ENCODE results near the gene ARHGAP10.

The ARHGAP10 gene

DNA sequence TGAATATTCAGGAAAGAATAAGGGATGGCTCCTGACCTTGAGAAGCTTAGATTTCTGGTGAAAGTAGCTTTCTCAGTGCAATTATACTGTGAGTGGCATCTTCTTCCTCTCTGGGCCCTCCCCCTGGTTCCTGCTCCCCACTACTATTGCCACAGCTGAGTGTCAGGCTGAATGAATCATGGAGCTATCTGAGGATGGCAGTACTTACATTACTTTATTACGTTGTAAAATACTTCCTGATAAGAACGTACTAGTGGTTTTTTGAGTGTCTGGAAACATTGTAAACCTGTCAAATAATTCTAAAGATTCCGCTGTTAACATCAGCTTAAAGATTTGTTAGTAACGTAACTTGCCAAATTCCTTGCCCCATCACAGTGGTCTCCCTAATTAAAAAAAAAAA lies 36.2 kb downstream of the ARHGAP10 start:
- DNase-seq (ENCODE audit: low read depth in 3 of 3): no peak

DNA sequence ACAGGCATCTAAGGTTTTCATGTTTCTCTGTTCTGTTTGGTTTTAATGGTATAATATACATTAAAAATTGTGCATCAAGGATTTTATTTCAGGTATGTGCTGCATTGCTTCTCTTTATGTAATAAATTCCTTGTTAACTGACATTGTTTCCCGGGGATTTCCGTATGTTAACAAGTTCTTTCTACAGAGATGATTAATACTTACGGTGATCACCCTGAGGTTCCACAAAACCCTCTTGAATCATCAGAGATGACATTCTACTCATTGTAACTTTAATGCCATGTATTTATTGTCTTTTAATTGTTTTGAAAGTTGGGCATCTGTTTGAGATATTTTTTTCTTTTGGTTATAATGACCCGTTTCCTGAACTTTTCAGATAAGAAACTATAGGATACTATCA lies 37.5 kb downstream of the ARHGAP10 start:
- no peak for DNase-seq (ENCODE audit: low read depth in 3 of 3)

DNA sequence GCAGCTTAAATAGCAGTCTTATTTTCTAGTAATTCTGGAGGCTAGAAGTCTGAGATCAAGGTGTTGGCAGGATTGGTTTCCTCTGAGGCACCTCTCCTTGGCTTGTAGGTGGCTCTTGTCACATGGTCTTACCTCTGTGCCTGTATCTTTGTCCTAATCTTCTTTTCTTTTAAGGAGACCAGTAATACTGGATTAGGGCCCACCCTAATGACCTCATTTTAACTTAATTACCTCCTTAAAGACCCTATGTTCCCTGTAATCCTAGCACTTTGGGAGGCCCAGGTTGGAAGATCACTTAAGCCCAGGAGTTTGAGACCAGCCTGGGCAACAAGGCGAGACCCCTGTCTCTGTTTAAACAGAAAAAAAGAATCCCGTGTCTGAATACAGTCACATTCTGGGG lies 38.9 kb downstream of the ARHGAP10 start:
- DNase-seq (ENCODE audit: low read depth in 3 of 3): no peak

DNA sequence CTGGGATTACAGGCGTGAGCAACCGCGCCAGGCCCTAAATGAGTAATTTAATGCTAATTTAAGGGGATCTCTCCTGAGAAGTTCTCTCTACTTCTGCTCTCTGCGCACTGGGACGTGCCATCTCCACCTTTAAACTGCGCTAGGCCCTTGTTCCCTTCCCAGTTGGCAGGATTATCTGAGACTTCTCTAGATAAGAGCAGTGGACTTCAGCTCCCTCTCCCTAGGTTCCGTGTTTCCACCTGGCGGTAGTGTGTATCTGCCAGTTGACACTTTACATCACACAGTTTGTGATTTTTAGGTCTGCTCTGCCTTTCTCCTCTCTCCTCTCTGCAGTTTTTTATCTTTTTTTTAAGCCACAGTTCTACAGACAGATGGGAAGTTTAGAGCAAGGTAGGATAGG lies 40.2 kb downstream of the ARHGAP10 start:
- DNase-seq (ENCODE audit: low read depth in 3 of 3): no peak

DNA sequence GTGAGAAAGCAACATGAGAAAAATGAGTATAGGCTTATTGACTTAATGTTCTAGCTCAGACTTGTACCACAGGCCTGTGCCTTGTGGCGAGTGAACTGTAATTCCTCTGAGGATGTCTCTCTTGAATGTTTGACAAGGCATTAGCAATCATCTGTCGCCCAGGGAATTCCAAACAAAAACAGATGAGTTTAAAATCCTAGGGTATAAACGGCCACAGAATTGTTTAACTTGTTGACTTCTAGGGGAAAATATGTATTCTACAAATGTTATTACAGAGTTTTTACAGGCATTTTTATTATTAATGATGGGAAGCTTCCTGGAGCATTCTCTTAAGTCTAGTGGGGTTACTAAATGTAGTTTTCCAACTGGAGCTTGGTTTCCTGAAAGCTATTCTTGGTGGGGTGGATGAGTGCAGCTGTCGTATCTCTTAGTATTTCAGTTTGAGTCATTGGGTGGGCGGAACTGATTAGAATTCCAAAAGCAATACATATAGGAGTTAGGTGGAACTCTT lies 40.6 kb downstream of the ARHGAP10 start:
- no peak for DNase-seq (ENCODE audit: low read depth in 3 of 3)

DNA sequence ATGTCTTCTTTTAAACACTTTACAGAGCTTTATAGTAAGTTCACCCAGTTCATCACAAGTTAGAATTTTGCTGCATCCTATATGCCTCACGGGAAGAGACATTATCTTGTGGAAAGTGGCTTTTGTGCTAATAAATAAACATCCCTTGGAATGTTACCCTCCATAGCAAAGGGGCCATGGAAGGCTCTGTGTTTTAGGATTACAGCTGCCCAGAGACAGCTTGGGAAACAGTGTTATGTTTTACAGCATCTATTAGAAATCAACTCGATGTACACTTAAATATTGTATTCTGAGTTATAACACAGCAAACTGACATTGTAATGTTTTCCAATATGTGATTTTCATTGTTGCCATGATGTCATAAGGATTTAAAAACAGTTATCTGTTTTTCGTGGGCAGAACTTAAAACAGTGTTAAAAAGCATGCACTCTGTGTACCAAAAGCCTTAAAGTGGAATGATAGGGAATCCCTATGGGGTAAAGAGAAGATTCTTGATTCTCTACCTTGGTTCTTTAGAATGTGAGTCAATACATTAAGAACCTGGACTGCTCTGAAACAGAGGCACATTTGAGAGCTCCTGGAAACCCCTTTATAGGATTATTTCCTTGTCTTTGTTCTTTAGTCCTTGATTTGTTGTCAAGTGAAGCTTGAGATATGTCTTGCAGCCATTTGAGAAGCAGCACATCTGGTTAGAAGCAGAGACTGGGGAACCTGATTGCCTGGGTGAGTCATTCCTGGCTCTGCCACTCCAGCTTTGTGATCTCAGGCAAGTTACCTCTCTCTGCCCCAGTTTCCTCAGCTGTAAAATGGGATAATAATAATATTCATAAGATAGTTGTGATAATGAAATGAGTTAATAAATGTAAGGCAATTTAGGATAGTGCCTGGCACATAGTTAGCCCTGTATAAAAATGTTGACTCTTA lies 41.6 kb downstream of the ARHGAP10 start:
- DNase-seq (ENCODE audit: low read depth in 3 of 3): no peak

DNA sequence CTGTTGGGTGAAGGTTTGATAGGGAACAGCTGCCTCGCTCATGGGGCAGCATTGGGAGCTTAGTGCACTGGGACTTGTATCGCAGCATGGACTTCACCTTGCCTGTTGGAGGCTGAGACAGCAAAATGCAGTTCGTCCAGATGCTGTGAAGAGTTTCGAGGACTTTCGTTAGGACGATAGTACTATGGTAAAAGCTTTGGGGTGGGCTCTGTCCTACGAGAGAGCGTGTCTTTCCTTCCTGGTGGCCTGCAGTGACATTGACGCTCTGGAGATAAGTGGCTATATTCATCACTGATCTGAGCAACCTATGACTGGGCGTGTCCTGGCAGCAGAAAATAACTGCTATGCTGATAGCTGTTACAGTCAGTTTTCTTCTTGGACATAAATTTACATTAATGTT lies 44.8 kb downstream of the ARHGAP10 start:
- DNase-seq (ENCODE audit: low read depth in 3 of 3): no peak

DNA sequence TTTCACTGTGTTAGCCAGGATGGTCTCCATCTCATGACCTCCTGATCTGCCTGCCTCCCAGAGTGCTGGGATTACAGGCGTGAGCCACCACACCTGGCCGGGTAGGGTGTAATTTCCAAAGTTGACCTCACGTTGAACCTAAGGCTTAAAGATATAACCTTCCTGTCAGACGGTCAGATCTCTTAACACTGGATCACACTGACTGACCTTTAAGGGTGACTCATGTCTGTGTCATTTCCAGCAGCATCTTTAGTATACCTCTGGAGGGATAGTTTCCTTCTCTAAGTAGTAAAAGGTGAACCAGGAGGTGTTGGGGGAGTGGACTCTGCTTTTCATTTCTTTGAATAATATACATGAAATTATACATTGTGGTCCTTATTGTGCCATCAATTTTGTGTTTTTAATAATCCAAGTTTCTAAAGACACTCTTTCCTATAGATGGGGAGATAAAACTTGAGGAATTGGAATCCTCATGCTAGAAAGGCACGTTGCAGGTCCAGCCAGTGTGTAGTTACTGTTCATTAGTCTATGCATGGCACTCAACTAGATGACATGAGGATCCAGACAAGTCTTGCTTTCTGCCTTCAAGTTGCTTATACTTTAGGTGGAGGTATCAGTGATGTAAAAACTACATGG lies 45.7 kb downstream of the ARHGAP10 start:
- DNase-seq (ENCODE audit: low read depth in 3 of 3): no peak

DNA sequence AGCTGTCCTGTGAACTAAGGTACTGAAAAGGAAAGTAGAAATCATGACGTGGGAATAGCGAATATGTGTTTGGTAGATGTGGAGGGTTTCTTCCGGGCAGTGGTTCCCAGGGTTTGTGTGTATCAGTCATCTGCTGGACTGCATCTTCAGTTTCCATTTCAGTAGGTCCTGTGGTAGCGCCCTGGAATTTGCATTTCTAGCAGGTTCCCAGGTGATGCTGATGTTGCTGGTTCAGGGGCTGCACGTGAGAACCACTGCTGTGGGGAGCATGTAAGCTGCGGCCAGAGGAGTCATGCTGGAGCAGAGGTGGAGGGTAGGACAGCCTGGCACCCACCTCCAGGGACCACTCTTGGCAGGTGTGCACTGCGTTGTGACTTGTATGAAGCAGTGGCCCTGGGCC lies 47.1 kb downstream of the ARHGAP10 start:
- DNase-seq (ENCODE audit: low read depth in 3 of 3): no peak

DNA sequence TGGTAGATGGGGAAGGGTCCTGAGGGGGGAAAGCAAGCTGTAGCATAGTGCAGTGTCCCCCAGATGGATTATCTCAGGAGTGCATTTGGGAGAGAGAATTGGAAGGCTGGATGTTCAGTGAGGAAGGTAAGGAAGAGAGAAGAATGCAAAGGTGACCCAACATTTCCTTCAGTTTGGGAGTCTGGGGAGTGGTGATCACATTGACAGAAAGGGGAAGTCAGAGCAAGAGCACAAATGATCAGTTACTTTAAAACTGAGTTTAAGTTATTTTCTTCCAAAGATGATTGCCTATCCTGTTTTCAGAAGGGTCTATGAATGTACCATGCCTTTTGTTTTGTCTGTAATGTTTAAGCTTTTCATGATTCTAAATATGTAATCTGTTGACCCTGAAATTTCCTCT lies 47.6 kb downstream of the ARHGAP10 start:
- DNase-seq (ENCODE audit: low read depth in 3 of 3): no peak

DNA sequence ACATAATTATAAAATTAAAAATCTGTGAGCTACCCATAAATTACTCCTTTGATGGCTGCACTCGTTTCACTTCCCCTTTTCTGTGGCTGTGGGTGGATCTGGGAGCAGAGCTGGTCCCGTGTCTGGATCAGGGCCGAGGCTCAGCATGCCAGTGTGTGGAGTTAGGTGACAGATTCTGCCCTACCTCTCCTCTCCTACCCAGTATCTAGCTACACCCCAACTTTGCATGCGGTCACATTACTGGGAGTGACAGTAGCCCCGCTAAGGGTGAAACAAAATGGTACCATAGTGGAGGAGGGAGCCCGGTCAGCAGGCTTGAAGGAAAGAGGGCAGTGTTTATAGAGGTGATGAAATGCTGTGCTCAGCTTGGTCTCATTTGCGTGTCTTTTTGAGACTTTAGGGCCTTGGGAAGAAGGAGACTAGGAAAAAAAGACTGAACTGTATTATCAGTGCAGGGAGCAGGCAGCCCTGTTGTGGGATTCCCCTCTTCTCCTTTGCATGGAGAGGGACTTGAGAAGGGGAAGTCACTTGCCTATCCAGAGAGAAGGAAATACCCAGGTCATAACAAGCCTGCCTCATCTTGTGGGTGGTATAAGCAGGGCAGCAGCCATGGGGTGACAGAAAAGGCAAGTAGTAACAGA lies 48.4 kb downstream of the ARHGAP10 start:
- no peak for DNase-seq (ENCODE audit: low read depth in 3 of 3)

DNA sequence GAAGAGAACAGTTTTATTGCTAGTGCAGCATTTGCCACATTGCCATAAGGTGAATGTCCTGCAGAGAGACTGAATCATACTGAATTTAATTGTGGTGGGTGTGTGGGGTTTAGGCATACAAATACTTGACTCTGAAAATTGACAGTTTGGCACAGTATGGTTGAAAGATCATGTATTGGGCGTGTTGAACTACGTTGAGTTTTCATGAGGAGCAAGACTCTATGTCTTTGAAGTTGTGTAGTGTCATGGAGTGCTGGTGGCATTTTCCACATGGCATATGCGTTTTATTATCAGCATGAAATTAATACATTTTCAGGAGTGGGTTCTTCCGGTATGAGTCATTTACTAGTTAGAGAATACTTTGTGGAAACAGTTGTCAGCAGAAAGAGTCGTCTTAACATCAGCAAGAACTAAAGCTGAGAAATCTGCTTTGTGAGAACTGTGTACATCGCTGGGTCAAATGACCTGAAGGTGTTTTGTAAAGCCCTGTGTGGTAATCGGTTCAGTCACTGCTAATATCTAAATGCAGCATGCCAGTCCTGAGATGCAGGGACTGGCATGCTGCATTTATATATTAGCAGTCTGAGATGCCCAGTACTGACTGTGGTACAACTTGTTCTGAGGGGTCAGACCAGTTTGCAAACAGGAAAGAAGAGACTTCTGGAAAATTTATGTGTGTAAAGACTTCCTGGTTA lies 50.3 kb downstream of the ARHGAP10 start:
- no peak for DNase-seq (ENCODE audit: low read depth in 3 of 3)

DNA sequence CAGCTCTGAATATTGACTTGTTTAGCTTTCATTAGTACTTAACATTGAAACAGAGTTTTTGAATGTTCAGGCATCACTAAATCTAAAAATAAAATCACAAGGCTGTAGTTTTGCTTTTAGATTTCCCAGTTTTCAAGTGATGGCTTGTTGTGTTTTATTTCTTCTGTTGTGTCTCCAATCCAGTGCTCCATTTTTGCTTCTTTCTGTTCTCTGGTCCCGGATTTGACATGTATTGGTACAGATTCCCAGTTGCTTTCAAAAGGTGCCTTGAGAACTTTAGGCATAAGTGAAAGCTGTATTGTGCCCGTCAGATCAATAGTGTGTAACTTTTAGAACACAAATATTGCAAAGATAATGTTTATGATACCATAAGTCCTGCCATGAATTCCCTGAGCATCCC lies 53.2 kb downstream of the ARHGAP10 start:
- DNase-seq (ENCODE audit: low read depth in 3 of 3): no peak

DNA sequence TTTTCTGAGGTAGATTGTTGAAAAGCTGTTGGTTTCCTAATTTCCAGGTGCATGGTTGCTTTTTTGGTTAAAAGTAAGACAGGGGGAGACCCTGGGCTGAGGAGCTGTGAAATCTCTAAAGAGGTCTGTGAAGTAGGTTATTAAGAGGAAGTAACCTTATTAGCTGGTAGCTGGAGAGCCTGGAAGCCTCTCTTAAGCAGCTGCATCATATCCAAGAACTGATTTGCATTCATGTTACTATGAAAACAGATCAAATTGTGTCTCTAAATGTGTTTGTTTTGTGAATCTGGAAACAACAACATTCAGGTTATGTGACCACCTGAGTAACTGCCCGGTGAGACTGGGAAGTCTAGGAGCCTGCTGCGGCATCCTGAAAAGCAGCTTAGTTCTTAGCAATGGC lies 54.1 kb downstream of the ARHGAP10 start:
- no peak for DNase-seq (ENCODE audit: low read depth in 3 of 3)

DNA sequence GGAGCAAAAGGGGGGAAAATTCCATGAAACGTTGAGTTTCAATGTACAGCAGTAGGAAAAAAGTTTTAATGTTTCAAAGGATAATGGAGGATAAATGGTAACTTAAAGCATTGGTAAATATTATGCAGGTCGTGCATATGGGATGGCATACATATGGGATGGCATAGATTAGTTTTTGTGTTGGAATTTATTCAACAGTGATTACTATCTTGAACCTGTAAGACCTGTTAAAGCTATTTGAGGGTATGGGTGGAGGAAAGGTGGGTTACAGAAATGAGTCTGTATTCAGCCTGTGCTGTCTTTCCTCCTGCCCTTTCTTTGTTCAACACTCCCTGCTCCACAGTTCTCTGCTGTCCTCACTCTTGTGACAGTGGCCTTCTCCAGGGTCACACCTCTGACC lies 54.6 kb downstream of the ARHGAP10 start:
- DNase-seq (ENCODE audit: low read depth in 3 of 3): no peak

DNA sequence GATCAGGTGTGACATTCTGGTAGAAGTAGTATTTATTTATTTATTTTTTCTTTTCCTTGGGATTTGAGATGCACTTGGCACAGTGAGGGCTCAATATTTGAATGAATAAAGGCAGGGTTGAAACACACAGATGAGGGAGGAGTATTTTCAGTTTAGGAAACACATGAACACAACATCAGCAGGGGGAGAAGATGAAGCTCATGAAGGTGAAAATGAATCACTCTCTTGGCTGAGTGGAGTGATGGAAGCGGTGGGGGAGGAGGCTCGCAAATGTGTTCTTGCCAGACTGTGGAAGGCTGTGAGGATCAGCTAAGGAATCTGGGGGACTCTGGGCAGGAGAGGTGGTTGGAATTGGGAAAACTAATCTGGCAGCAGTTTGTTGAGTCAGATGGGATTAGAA lies 55.3 kb downstream of the ARHGAP10 start:
- DNase-seq (ENCODE audit: low read depth in 3 of 3): no peak

DNA sequence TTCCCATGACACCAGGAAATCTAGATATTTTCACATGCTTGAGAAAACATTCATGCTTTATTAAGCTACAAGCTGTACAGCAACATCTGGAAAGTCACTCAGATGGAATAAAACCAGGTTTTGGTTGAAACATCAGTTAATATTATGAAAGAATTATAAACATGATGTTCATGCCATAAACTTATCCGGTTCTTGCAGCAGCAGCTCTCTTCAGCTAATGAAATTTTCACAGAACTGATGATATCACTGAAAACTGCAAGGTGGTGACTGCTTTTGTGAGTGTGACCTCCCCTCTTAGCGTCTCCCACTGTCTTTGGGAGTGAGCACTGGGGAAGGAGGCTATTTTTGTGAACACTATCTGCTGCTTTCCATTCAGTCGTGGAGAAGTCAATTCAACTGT lies 56.9 kb downstream of the ARHGAP10 start:
- DNase-seq (ENCODE audit: low read depth in 3 of 3): no peak

DNA sequence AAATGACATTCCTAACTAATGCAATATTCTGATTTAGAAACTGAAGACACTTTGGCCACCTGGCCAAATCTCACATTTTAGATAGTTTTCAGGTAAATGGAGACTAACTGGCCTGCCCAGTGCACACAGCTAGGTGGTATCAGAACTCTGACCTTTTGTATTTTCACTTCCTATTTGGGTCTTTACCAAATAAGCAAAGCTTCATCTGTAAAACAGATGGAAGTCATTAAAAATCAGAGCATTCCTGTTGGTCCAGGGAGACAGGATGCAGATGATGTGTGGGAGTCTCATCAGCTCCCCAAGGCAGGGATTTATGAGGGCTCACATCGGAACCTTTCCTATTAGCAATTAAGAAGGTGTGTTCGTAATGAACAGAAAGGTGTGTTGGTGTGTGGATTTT lies 57.7 kb downstream of the ARHGAP10 start:
- no peak for DNase-seq (ENCODE audit: low read depth in 3 of 3)

DNA sequence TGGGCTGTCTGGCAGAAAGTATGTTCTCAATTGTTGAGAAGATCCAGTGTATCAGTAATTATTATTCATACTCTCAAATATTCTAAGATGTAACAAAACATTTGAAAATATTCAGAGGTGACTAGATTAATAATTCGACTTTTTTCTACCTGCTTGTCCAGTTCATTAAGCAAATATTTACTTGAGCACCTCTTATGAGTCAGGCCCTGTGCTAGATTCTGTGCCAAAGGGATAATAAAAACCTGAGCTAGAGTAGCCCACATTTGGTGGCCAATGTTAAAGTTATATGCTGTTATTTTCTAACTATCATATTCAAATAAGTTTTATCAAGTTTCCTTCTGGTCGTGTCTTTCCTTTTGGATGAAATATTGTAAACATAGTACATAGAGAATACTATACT lies 58.5 kb downstream of the ARHGAP10 start:
- no peak for DNase-seq (ENCODE audit: low read depth in 3 of 3)

DNA sequence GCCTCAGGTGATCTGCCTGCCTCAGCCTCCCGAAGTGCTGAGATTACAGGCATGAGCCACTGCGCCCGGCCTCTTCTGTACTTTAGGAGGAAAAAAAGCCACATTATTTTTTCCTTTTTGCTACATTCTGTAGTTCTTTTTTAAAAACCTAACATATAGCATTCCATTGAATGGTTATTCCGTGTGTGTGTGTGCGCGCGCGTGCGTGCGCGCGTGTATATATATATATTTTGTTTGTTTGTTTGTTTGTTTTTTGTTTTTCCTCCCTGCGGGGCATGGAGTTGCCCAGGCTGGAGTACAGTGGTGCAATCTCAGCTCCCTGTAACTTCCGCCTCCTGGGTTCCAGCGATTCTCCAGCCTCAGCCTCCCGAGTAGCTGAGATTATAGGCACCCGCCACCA lies 59.5 kb downstream of the ARHGAP10 start:
- DNase-seq (ENCODE audit: low read depth in 3 of 3): no peak

DNA sequence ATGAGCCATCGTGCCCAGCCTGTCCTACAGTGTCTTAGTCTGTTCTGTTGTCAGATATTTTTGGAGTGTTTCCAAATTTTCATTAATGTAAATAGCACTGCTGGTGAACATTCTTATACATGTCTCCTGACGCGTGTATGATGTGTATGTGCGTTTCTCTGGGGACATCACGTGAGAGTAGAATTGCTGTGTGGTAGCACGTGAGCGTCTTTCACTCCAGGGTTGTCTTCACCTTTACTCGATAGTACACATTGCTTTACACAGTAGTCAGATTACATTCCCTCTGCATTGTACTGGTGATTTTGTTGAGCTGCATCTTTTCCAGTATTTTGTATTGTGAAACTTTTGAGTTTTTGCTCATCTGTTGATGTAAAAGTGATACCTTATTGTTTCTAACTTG lies 60.0 kb downstream of the ARHGAP10 start:
- no peak for DNase-seq (ENCODE audit: low read depth in 3 of 3)
